Measurements from ENCODE around the gene RNF207.

RNF207 gene

GRCh38 chr1:6244401-6245049 is 38.6 kb downstream of the RNF207 start:
- H3K27ac ChIP-seq: no peak overlapping the region
- TF ChIP-seq ZFX (IDR thresholded peaks at IDR 0.05; ENCODE audit: borderline replicate concordance) (no peak), CTCF (IDR thresholded peaks at IDR 0.05) (no peak)

DNA sequence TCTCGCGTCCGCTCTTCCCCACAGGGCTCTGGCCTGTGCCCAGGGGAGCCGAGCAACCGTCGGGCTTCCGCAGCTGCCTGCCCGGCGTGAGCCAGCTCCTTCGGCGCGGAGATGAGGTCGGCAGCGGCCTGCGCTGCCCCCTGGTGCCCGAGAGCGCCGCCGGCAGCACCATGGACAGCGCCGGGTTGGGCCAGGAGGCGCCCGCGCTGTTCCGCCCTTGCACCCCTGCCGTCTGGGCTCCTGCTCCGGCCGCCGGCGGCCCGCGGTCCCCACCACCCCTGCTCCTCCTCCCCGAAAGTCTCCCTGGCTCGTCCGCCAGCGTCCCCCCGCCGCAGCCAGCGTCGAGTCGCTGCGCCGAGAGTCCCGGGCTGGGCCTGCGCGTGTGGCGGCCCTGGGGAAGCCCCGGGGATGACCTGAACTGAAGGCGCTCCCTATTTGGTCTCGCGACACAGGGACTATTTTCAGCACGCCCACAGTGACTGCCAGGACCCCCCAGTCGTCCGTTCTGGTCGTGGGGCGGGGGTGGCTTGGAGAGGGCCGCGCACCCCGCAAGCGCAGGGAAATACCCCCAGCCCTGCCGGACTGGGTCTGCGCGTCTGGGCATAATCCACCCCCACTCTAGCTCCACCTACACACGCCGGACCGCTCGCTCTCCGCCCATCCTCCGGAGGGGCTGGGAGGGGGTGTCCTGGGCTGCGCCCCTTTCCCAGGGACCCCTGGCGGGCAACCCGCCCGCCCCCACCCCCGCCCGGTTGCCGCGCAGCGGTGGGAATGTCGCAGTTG is 39.4 kb downstream of the RNF207 start:
- H3K27ac ChIP-seq: 0 out of 2 replicates have a peak overlapping the region, but pooled peaks have one; percentile 55
- TF ChIP-seq ZFX (IDR thresholded peaks at IDR 0.05; ENCODE audit: borderline replicate concordance) (no peak), CTCF (IDR thresholded peaks at IDR 0.05) (peak; percentile 83)

DNA sequence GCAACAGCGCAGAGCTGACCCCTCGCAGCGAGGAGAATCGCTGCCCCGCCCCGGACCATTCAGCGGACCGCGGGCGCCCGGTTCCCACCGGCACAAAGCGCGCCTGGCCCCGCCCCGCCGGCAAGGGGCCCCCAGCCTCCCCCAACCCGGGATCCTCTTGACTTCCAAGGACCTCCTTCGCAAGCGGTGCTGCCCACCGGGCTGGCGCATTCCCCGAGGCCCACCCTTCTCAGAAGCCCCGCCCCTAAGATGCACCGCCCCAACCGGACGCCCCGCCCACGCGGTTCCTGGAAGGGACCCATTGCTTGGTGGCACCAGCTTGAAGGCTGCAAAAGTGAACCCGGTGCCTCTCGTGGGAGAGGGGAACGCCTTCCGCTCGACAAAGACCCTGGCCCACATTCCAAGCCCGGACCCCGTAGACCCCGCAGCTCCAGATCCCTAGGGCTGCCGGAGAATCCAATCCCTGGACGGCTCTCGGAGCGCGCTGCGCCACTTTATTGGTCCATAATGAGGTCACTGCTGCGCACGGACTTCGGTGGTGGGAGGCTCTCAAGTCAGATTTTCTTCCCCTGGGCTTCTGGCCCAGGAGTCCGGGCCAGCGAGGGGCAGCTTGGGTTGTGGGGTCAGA is 40.1 kb downstream of the RNF207 start:
- TF ChIP-seq ZFX (IDR thresholded peaks at IDR 0.05; ENCODE audit: borderline replicate concordance) (no peak), CTCF (IDR thresholded peaks at IDR 0.05) (no peak)
- H3K27ac ChIP-seq: peak overlapping the region; percentile 55

- TF ChIP-seq CTCF (IDR thresholded peaks at IDR 0.05) (peak; percentile 91), ZFX (IDR thresholded peaks at IDR 0.05; ENCODE audit: borderline replicate concordance) (no peak)
- H3K27ac ChIP-seq: peak overlapping the region; percentile 55
These were observed 40.9 kb downstream of the RNF207 start for GRCh38 chr1:6246497-6247467.

- H3K27ac ChIP-seq: no peak overlapping the region
- TF ChIP-seq ZFX (IDR thresholded peaks at IDR 0.05; ENCODE audit: borderline replicate concordance) (no peak), CTCF (IDR thresholded peaks at IDR 0.05) (no peak)
These were observed 41.7 kb downstream of the RNF207 start for GRCh38 chr1:6247651-6248050.

GRCh38 chr1:6248161-6248776 is 42.4 kb downstream of the RNF207 start:
- no peak overlapping the region for H3K27ac ChIP-seq

More at GRCh38 chr1:6248161-6248776, 42.4 kb downstream of the RNF207 start:
- TF ChIP-seq CTCF (IDR thresholded peaks at IDR 0.05) (no peak), ZFX (IDR thresholded peaks at IDR 0.05; ENCODE audit: borderline replicate concordance) (no peak)

Measured in 22Rv1 (cell line).